Osteoblast (primary cell): ENCODE data around the gene CCDC66. TPM values are rescaled to one million over a fixed set of nuclear protein-coding genes. Genes with fewer than 3 reads are reported as not detected.

ENCODE experiments used
- DNase-seq: peaks from one replicate; pipeline ENCODE4 v3.0.0; 2011; ENCODE audit warnings: low spot score, mixed read lengths; ENCODE audit not compliant: insufficient read length; ENCODE audit errors: missing footprints
- H2AFZ ChIP-seq: 2 replicates; pipeline ENCODE4 v1.6.0; 2011; ENCODE audit warnings: mild to moderate bottlenecking, low read length
- H3K27ac ChIP-seq: 2 replicates; pipeline ENCODE4 v1.5.1; 2011; ENCODE audit warnings: mild to moderate bottlenecking, low read depth, low read length, moderate library complexity
- H3K27me3 ChIP-seq: 2 replicates; pipeline ENCODE4 v1.6.0; 2012; ENCODE audit warnings: mild to moderate bottlenecking, control low read depth, inconsistent platforms, low read length, moderate library complexity; ENCODE audit not compliant: insufficient read depth
- H3K36me3 ChIP-seq: 2 replicates; pipeline ENCODE4 v1.5.1; 2011; ENCODE audit warnings: mild to moderate bottlenecking, low read length, control low read depth, moderate library complexity; ENCODE audit not compliant: insufficient read depth
- H3K4me1 ChIP-seq: 2 replicates; pipeline ENCODE4 v1.5.1; 2011; ENCODE audit warnings: mild to moderate bottlenecking, low read length, control low read depth, moderate library complexity; ENCODE audit not compliant: insufficient read depth
- H3K4me2 ChIP-seq: 2 replicates; pipeline ENCODE4 v1.6.0; 2011; ENCODE audit warnings: mild to moderate bottlenecking, low read length; ENCODE audit not compliant: insufficient read depth
- H3K4me3 ChIP-seq: fragments of 200-600 bp; sonication (generic); 3 replicates; pipeline ENCODE4 v1.5.1; 2012; ENCODE audit warnings: mild to moderate bottlenecking, low read length, inconsistent platforms; ENCODE audit not compliant: insufficient read depth
- H3K79me2 ChIP-seq: 2 replicates; pipeline ENCODE4 v1.6.0; 2012; ENCODE audit warnings: mild to moderate bottlenecking, low read length, control low read depth, inconsistent platforms; ENCODE audit not compliant: insufficient read depth
- H3K9me3 ChIP-seq: 2 replicates; pipeline ENCODE4 v1.5.1; 2011; ENCODE audit warnings: low read depth, low read length, control low read depth
- H4K20me1 ChIP-seq: 2 replicates; pipeline ENCODE4 v1.6.0; 2012; ENCODE audit warnings: mild to moderate bottlenecking, low read length, control low read depth; ENCODE audit not compliant: insufficient read depth
- total RNA-seq: library from RNA; depleted of rRNA; stranded (reverse); fragments of >200 nt; gene quantifications from 2 replicates; pipeline ENCODE4 v1.2.3, GENCODE V29; 2012
- TF ChIP-seq, protein P1 (sequence below): IDR thresholded peaks from 2 replicates; pipeline ENCODE4 v1.5.1; 2011; ENCODE audit warnings: mild to moderate bottlenecking, low read depth, low read length, moderate library complexity; ENCODE audit errors: extremely low read depth

CCDC66 gene
- total RNA-seq, 1 donor: 34.7 TPM

DNA sequence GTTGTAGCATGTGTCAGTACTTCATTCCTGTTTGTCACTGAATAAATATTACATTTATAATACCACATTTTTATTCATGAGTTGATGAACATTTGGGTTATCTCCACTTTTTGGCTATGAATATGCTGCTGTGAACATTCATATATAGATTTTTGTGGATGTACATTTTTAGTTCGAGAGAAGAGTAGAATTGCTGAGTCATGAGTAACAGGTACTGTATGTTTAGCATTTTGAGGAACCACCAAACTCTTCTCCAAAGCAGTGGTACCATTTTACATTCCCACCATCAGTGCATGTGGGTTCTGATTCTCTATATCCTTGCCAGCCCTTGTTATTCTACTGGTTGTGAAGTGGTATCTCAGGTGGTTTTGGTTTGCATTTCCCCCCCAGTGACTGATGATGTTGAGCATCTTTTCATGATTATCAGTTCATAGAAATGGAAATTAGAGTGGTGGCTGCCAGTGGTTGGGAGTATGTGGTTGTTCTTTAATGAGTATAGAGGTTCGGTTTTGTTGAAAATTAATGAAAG is 59.6 kb downstream of the CCDC66 start:
- Histone ChIP-seq H3K4me1 (no peaks in the 10 kb centered on the region), H3K27ac (no peak overlapping the region), H3K4me2 (no peak overlapping the region), H3K79me2 (peaks cover 11% of the 10 kb centered on the region), H3K4me3 (no peak overlapping the region), H3K9me3 (no peaks in the 10 kb centered on the region), H2AFZ (no peak overlapping the region), H3K36me3 (peaks cover 39% of the 10 kb centered on the region), H3K27me3 (no peaks in the 10 kb centered on the region), H4K20me1 (no peaks in the 10 kb centered on the region)
- no peak for DNase-seq
- TF ChIP-seq, protein P1, sequence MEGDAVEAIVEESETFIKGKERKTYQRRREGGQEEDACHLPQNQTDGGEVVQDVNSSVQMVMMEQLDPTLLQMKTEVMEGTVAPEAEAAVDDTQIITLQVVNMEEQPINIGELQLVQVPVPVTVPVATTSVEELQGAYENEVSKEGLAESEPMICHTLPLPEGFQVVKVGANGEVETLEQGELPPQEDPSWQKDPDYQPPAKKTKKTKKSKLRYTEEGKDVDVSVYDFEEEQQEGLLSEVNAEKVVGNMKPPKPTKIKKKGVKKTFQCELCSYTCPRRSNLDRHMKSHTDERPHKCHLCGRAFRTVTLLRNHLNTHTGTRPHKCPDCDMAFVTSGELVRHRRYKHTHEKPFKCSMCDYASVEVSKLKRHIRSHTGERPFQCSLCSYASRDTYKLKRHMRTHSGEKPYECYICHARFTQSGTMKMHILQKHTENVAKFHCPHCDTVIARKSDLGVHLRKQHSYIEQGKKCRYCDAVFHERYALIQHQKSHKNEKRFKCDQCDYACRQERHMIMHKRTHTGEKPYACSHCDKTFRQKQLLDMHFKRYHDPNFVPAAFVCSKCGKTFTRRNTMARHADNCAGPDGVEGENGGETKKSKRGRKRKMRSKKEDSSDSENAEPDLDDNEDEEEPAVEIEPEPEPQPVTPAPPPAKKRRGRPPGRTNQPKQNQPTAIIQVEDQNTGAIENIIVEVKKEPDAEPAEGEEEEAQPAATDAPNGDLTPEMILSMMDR: no peak

DNA sequence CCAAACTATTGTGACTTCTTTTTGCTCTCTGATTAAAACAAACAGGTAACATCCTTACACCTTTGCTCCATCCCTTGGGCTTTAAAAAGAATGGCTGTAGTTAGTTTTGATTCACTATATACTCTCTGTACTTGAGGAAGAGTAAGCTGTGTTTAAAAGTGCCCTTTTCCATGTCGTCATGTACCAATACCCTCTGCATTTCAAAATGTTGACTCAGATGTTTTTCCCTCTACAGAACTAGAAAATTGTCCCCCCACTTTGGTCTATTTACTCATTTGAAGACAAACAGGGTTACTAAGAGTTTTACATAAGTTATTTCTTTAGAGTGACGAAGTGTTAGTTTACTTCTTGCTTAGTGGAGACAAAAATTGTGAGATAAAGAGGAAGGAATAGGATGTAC is 63.4 kb downstream of the CCDC66 start:
- peaks cover 5% of the 10 kb centered on the region for H3K4me1 ChIP-seq
- no peaks in the 10 kb centered on the region for H3K79me2 ChIP-seq
- H3K9me3 ChIP-seq: no peaks in the 10 kb centered on the region
- H3K27me3 ChIP-seq: no peaks in the 10 kb centered on the region
- H3K36me3 ChIP-seq: peaks cover 61% of the 10 kb centered on the region
- TF ChIP-seq, protein P1: no peak
- no peak overlapping the region for H3K27ac ChIP-seq
- H3K4me3 ChIP-seq: no peak overlapping the region
- no peak overlapping the region for H2AFZ ChIP-seq
- H3K4me2 ChIP-seq: no peak overlapping the region
- H4K20me1 ChIP-seq: no peaks in the 10 kb centered on the region
- DNase-seq: no peak

DNA sequence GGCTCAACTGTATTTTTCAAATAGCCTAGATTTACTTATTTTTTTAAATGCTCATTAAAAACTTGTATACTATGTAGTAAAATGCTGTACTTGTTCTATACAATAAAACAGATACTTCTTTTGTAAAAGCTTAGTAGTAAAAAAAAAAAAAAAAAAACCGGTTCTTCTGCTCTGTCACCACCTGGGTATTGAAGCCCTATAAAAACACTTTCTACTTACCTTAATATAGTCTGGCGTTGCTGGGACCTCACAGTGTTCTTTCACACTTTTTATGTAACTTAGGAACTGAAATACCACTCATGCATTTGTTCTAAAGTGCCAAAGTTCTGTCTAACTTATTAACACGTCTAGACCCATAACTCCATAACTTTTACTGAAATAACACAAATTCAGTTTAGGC is 64.7 kb downstream of the CCDC66 start:
- no peaks in the 10 kb centered on the region for H4K20me1 ChIP-seq
- H3K36me3 ChIP-seq: peaks cover 62% of the 10 kb centered on the region
- peaks cover 6% of the 10 kb centered on the region for H3K4me1 ChIP-seq
- no peak overlapping the region for H3K27ac ChIP-seq
- no peak overlapping the region for H2AFZ ChIP-seq
- no peaks in the 10 kb centered on the region for H3K27me3 ChIP-seq
- H3K79me2 ChIP-seq: no peaks in the 10 kb centered on the region
- no peak overlapping the region for H3K4me2 ChIP-seq
- TF ChIP-seq, protein P1: no peak
- no peak overlapping the region for H3K4me3 ChIP-seq
- DNase-seq: no peak
- no peaks in the 10 kb centered on the region for H3K9me3 ChIP-seq

DNA sequence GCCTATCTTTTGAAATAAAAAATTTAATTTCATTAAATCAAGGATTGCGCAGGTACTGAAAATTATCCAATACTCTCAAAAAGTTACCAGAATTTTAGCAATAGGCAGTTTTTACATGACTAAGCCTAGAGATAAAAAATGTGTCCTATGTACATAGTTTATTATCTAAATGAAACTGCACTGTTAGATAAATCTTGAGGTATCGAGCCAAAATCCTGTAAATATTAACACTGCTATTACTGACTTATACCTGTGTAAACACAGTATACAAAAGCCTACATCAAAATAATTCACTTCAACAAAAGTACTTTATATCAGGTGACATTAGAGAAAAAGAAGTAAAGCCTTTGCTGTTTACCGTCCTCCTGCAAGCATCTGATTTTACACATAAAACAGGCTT is 65.4 kb downstream of the CCDC66 start:
- Histone ChIP-seq H3K4me2 (no peak overlapping the region), H3K79me2 (no peaks in the 10 kb centered on the region), H3K36me3 (peaks cover 62% of the 10 kb centered on the region), H4K20me1 (no peaks in the 10 kb centered on the region), H2AFZ (no peak overlapping the region), H3K4me1 (peaks cover 7% of the 10 kb centered on the region), H3K27ac (no peak overlapping the region), H3K4me3 (no peak overlapping the region), H3K9me3 (no peaks in the 10 kb centered on the region), H3K27me3 (no peaks in the 10 kb centered on the region)
- no peak for DNase-seq
- TF ChIP-seq, protein P1: no peak
